Measurements from ENCODE around the gene WASHC3.
A peak's percentile ranks its signal among the peaks of the same experiment; 100 is the strongest.
"Not testable (repeated sequence)": the region's sequence is repeated elsewhere in the genome, so short reads cannot be mapped to it uniquely, and the experiment has no call there.

Gene WASHC3

GRCh38 chr12:102061560-102062418 is at the start of gene WASHC3:
Gene WASHC3, minus strand, starts transcription at chr12:102061991. Its CDS starts 29 bp downstream, at chr12:102061962.
- DNase-seq (ENCODE audit: low read depth), result peak; percentile 90

- DNase-seq (ENCODE audit: low read depth), result no peak
Measured at GRCh38 chr12:102110782-102111181, 49.0 kb upstream of the WASHC3 start.

DNA sequence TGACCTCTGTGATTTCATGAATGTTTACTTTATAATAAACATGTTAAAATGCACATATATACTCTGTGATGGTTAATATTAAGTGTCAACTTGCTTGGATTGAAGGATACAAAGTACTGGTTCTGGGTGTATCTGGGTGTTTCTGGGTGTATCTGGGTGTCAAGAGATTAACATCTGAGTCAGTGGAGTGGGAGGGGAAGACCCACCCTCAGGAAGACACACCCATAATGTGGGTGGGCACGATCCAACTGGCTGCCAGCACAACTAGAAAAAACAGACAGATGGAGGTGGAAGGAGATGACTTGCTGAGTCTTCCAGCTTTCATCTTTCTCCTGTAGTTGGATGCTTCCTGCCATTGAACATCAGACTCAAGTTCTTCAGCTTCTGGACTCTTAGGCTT is 46.2 kb upstream of the WASHC3 start:
- DNase-seq (ENCODE audit: low read depth), result no peak

DNA sequence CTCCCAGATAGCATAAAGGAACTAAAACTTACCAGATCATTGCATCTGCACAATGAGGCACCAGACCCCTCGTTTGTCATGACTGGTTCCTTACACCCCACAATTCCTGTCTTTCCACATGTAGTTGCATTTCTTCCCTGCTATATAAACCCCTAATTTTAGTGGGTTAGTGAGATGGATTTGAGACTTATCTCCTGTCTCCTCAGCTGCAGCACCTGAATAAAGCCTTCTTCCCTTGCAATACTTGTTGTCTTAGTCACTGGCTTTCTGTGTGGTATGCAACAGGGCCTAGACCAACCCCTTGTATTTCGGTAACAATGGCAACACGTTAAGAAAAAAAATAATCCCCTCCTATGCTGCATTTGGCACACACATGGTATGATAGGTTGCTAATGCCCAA is 45.1 kb upstream of the WASHC3 start:
- DNase-seq (ENCODE audit: low read depth), result no peak

GRCh38 chr12:102096855-102097254 is 35.1 kb upstream of the WASHC3 start:
- DNase-seq (ENCODE audit: low read depth), result no peak

DNA sequence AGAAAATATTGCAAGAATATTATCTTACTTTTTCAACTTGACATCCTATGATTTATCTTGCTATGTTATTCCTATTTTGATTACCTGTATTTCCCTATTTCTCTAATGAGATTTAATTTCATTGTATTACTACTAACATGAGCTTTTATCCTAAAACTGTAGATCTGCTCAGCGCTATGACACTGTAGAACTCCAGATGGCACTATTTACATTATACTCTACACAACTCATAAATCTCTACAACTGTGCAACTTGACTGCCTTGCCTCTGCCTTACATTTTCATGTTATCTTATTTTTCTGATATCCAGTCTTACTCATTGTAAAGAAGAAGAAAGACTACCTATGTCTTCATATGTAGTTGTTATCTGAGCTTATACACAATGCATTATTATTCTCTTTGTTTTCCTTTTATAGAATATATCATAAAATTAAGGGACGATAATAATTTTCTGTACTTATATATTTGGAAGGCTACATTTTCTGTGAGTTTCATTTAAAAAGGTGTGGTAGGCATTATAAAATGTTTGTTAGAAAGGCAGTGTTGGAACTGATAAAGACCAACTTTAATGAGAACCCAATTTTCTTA is 34.0 kb upstream of the WASHC3 start:
- no peak for DNase-seq (ENCODE audit: low read depth)

DNA sequence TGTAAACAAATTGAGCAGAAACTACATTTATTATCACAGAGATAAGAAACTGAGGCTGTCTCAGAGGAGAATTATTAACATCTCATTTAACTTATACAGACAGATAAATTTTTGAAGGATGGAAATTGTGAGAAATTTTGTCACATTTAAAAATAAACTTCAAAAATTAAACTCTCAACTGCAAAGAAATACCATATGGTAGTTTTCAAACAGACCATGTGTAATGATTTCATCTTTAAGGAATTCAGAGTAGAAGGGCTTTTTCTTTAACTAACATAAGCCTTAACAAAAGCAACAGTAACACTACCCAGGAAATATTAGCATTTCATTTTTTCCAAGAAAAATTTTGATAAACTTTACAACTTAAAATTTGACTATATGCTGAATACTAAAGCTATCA is 31.5 kb upstream of the WASHC3 start:
- DNase-seq (ENCODE audit: low read depth), result no peak

DNA sequence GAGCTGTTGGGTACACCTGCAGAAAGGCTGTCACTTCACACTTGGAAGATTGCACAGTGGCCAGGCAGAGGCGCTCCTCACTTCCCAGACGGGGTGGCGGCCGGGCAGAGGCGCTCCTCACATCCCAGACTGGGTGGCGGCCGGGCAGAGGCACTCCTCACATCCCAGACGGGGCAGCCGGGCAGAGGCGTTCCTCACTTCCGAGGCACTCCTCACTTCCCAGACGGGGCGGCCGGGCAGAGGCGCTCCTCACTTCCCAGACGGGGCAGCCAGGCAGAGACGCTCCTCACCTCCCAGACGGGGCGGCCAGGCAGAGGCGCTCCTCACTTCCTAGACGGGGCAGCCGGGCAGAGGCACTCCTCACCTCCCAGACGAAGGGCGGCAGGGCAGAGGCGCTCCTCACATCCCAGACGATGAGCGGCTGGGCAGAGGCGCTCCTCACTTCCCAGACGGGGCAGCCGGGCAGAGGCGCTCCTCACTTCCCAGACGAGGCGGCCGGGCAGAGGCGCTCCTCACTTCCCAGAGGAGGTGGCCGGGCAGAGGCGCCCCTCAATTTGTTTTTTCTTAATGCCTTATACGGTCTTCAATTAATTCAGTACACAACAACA is 27.5 kb upstream of the WASHC3 start:
- not testable (repeated sequence) for DNase-seq (ENCODE audit: low read depth)

GRCh38 chr12:102080842-102081241 is 19.1 kb upstream of the WASHC3 start:
- DNase-seq (ENCODE audit: low read depth), result no peak

DNA sequence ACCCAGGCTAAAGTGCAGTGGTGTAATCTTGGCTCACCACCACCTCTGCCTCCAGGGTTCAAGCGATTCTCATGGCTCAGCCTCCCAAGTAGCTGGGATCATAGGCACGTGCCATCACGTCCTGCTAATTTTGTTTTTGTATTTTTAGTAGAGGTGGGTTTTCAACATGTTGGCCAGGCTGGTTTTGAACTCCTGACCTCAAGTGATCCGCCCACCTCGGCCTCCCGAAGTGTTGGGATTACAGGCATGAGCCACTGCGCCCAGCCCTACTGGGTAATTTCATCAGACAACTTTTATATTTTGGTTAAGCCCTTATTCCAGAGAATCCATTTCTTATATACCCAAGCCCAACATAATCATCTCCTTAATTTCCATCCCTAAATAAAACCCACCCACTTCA is 10.3 kb upstream of the WASHC3 start:
- DNase-seq (ENCODE audit: low read depth), result not testable (repeated sequence)

GRCh38 chr12:102069707-102070106 is 7.9 kb upstream of the WASHC3 start:
- no peak for DNase-seq (ENCODE audit: low read depth)

DNA sequence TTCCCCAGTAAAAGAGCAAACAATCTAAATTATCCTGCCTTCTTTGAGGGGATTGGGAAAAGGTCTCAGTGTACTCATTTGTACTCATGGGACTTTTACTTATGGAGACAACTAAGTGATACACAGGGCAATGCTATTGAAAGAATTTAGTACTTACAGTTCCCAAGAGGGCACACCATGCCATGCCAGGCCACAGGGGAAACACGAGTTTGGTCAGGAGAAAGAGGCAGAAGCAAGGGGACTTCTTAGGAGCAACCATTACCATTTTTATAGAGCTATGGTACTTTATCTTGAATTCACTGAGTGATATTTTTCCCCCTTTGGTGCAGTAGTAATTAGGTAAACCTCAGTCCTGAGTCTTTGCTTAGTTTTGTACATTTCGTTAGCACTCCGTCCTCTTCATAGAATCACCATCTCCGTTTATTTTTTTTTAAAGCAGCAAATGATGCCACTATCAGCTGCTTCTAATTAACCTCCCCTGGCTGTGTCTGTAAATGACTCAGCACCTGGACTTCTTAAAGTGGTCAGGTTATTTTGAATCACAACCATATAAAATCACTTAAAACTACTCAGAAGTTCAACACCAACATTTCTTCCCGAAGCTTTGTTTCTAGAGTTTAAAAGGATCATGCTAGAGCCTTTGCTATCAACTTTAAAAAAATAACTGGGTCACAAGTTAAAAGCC is 5.9 kb upstream of the WASHC3 start:
- no peak for DNase-seq (ENCODE audit: low read depth)

DNA sequence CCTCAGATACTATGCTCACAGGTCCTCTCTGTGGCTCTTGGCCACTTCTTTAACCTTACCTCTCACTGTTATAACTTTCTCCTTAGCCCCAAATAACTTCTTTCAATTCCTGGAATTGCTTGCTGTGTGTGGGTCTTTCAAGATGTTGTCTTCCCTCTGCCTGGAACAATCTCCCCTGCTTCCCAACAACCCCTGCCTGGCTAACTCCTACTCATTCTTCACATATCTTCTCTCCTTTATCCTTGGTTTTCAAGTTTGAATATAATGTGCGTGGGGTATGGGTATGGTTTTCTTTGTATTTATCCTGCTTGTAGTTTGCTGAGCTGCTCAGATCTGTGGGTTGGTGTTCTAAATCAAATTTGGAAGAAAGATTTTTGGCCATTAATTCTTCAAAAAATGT is 2.7 kb upstream of the WASHC3 start:
- no peak for DNase-seq (ENCODE audit: low read depth)

DNA sequence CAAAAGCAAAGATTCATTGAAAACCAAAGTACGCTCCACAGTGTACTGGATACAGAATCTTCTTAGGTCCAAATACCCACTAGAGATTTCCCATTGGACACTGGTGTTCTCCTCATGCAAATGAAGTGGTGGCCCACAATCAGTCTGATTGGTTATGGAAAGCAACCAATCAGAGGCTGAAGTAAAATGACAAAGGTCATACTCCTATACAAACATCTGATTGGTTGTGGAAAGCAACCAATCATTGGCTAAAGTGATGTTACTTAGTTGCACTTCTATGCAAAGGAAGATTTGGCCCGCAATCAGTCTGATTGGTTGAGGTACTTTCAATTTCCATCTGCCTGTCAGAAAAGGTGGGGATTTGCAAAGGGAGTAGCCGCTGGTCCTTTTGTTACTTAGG is 1.3 kb upstream of the WASHC3 start:
- DNase-seq (ENCODE audit: low read depth), result no peak

- DNase-seq (ENCODE audit: low read depth), result no peak
Measured at GRCh38 chr12:102062419-102062806, 622 bp upstream of the WASHC3 start.

- DNase-seq (ENCODE audit: low read depth), result no peak
Measured at GRCh38 chr12:102061096-102061559, 663 bp downstream of the WASHC3 start.

- no peak for DNase-seq (ENCODE audit: low read depth)
Measured at GRCh38 chr12:102059343-102059742, 2.4 kb downstream of the WASHC3 start.

- no peak for DNase-seq (ENCODE audit: low read depth)
Measured at GRCh38 chr12:102054345-102054744, 7.4 kb downstream of the WASHC3 start.

GRCh38 chr12:102053062-102053349 is 8.8 kb downstream of the WASHC3 start:
- DNase-seq (ENCODE audit: low read depth), result no peak

- no peak for DNase-seq (ENCODE audit: low read depth)
Measured at GRCh38 chr12:102052192-102053061, 9.4 kb downstream of the WASHC3 start.

GRCh38 chr12:102051431-102051965 is 10.3 kb downstream of the WASHC3 start:
- DNase-seq (ENCODE audit: low read depth), result no peak
